Activated CD8-positive, alpha-beta memory T cell treated with anti-CD3 and anti-CD28 coated beads, Interleukin-2, amount 50 U/mL, for 4 hours (primary cell): ENCODE measurements around the gene ABHD12.
"Not testable (repeated sequence)": the region's sequence is repeated elsewhere in the genome, so short reads cannot be mapped to it uniquely, and the experiment has no call there.

Experiments used
- DNase-seq: peaks from one replicate; pipeline ENCODE4 v3.0.0-alpha.2; 2020

The ABHD12 gene

DNA sequence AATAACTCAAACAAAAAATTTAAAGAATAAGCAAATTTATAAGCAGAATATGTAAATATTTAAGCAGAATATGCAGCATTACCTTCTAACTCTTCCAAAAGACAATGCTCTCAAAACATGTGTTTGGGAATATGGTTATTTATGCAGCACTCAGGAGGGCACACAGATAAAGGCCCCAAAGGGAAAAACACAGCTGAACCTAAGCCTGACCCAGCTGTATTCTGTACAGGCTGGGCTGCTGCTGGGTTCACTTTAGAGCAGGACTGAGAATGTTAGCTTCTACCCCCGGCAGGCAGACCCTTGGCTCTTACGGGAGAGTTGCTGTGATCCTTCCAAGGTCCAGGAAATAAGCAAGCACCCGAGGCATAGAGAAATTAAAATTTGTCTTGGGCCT, 37.3 kb downstream of the ABHD12 start:
- no peak for DNase-seq

- no peak for DNase-seq
Observed at GRCh38 chr20:25352746-25353145, 37.9 kb downstream of the ABHD12 start.

DNA sequence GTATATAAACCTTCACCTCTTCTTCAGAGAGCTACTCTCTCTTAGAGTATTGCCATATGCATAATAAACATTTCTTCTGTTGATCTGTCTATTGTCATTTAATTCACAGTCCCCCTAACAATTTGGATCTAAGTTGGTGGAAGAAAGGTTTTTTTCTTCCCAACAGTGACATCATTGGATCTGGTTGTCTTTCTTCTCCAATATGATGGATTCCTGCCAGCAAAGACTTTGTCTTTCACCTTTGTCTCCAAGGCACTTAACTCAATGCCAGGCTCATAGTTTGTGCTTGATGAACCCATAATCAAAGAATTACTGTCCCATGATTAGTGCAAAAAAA, 39.6 kb downstream of the ABHD12 start:
- DNase-seq: no peak

GRCh38 chr20:25346349-25346748, 44.3 kb downstream of the ABHD12 start:
- no peak for DNase-seq

DNA sequence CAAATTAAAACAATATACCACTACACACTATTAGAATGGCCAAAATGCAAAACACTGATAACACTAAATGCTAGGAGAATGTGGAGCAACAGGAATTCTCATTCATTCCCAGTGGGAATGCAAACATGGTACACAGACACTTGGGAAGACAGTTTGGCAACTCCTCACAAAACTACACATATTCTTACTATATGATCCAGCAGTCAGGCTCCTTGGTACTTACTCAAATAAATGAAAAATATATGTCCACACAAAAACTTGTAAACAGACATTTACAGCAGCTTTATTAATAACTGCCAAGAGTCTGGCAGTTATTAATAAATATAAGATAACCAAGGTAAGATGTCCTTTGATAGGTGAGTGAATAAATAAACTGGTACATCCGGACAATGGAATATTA, 44.9 kb downstream of the ABHD12 start:
- no peak for DNase-seq

GRCh38 chr20:25344634-25345033, 46.0 kb downstream of the ABHD12 start:
- DNase-seq: no peak

DNA sequence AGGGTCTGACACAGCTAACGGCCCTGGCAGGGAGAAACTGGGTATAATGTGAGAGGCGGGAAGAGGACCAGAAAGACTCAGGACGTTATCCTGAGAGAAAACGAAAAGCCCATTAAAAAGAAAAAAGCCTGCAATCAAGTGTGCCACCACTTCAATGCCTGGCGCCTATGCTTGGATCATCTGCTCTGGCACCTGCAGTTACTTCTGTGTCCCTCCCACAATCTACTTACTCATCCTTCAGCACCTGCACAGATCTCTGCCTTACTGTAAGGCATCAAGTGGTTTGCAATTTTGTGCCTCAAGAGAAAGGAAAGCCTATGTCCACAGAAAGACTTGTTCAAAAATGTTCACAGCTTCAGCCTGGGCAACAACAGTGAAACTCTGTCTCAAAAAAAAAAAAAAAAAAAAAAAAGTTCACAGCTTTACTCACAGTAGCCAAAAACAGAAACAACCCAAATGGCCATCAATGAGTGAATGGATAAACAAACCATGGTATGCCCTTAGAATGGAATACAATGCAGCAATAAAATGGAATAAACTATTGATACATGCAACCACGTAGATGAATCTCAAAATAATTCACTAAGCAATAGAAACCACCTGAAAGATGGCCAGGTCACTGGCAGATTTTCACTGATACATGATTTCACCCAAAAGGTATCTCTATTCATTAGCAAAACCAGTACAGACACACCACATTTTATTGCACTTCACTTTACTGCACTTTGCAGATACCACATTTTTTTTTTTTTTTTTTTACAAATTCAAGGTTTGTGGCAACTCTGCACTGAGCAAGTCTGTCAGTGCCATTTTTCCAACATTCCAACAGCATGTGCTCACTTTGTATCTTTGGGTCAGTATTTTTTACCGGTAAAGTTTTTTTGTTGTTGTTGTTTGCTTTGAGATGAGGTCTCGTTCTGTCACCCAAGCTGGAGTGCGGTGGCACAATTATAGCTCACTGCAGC, 48.6 kb downstream of the ABHD12 start:
- no peak for DNase-seq

GRCh38 chr20:25340380-25340779, 50.3 kb downstream of the ABHD12 start:
- DNase-seq: no peak

GRCh38 chr20:25339608-25340007, 51.0 kb downstream of the ABHD12 start:
- DNase-seq: no peak

DNA sequence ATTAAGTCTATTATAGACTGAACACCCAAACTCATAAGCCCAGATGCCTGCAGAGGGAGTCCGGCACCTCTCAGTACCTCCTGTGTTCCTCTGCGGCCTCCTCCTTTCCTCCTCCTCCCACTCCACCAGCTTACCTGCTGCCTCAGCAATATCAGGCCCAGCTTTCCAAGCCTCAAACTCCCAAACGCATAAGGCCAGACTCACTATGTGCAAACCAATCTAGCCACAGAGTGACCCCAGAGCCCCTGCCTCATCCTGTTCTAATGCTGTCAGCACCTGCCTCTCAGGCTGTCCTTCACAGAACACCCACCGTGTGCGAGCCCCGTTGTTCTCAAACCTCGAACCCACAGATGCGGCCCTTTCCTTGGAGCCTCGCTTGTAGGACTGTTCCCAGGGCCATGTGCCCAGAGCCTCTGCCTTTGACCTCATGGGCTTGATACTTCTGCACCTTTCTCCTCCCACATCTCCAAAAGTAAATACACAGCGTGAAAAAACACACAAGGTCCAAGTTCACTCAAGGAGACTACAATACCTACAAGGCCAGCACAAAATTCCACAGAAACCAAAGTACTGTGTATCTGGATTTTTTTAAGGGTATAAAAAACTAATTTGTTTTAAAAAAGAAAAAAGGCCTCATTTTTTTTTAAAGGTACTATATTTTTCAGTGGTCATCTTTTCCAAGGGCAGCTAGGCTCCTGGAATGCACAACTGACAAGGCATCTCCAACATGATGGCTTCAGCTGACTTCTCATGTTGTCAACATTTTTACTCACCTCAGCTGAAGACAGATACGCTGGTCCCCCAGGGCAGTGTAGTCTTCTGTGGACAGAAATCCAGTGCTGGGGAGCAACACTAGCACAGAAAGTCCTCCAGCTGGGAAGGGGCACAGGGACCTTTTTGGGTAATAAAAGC, 52.3 kb downstream of the ABHD12 start:
- no peak for DNase-seq

GRCh38 chr20:25336561-25337422, 53.8 kb downstream of the ABHD12 start:
- no peak for DNase-seq

- not testable (repeated sequence) for DNase-seq
Observed at GRCh38 chr20:25334972-25335371, 55.7 kb downstream of the ABHD12 start.

GRCh38 chr20:25328954-25329498, 61.6 kb downstream of the ABHD12 start:
- no peak for DNase-seq

DNA sequence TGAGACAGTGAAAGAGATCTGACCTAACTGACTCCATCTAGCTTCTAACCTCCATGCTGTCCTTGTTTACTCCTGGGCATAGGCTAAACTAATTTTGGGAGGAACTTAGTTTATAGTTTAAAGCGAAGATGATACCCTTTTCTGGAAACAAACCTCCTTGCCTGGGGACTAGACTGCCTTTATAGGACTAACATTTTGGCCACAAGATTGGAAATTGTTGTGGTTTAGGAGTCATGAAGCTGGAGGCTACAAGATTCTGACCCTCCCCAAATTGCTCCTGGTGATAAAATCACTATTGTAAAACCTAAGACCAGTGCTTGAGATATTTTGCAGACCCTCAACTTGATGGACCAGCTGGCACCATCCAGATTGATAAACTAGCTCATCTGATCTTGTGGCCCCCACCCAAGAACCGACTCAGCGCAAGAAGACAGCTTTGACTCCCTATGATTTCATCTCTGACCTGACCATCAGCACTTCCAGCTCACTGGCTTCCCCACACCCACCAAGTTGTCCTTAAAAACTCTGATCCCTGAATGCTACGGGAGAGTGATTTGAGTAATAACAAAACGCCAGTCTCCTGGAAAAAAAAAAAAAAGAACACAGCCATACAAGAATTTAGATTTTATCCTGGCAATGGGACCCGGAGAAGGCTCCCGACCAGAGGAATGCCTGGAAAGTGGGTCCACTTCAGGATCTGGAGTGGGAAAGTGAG, 63.0 kb downstream of the ABHD12 start:
- no peak for DNase-seq

GRCh38 chr20:25325997-25326396, 64.6 kb downstream of the ABHD12 start:
- DNase-seq: no peak

DNA sequence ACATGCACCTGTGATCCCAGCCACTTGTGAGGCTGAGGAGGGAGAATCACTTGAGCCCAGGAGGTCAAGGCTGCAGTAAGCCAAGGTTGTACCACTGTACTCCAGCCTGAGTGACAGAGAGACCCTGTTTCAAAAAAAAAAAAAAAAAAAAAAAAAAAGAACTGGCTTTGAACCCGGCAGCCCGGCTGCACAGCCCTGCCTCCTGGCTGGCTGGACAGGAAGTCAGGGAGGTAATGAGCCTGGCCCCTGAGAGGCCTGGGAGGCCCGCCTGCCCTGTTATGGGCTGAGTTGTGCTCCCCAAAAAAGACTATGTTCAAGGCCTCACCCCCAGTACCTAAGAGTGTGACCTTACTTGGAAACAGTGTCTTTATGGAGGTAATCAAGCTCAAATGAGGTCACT, 65.6 kb downstream of the ABHD12 start:
- no peak for DNase-seq

- DNase-seq: no peak
Observed at GRCh38 chr20:25324412-25324811, 66.2 kb downstream of the ABHD12 start.

- no peak for DNase-seq
Observed at GRCh38 chr20:25323496-25324246, 67.0 kb downstream of the ABHD12 start.

GRCh38 chr20:25321991-25322390, 68.6 kb downstream of the ABHD12 start:
- no peak for DNase-seq

- no peak for DNase-seq
Observed at GRCh38 chr20:25321262-25321831, 69.3 kb downstream of the ABHD12 start.
